Caki2 (cell line): ENCODE measurements around the gene GDPD5. TPM values are rescaled to one million over a fixed set of nuclear protein-coding genes. Genes with fewer than 3 reads are reported as not detected.
A peak's percentile ranks its signal among the peaks of the same experiment; 100 is the strongest.

ENCODE experiments used
- DNase-seq: peaks from one replicate; pipeline ENCODE4 v3.0.0-alpha.2; 2015; ENCODE audit warnings: low read depth
- in situ Hi-C: cut with HindIII; loops from 2 replicates; pipeline ENCODE4 v1.10.0; 2016; ENCODE audit warnings: low sequenced_read_pairs, low pct_unique_long_range_greater_than_20kb, mixed read lengths
- total RNA-seq: library from RNA; depleted of rRNA; stranded (reverse); fragments of >200 nt; shearing (Covaris generic); gene quantifications from 2 replicates; pipeline ENCODE4 v1.2.3, GENCODE V29; 2014; ENCODE audit warnings: low replicate concordance; rRNA removed

Gene GDPD5, protein sequence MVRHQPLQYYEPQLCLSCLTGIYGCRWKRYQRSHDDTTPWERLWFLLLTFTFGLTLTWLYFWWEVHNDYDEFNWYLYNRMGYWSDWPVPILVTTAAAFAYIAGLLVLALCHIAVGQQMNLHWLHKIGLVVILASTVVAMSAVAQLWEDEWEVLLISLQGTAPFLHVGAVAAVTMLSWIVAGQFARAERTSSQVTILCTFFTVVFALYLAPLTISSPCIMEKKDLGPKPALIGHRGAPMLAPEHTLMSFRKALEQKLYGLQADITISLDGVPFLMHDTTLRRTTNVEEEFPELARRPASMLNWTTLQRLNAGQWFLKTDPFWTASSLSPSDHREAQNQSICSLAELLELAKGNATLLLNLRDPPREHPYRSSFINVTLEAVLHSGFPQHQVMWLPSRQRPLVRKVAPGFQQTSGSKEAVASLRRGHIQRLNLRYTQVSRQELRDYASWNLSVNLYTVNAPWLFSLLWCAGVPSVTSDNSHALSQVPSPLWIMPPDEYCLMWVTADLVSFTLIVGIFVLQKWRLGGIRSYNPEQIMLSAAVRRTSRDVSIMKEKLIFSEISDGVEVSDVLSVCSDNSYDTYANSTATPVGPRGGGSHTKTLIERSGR
- 1.6 and 2.8 TPM in 2 replicates for total RNA-seq

DNA sequence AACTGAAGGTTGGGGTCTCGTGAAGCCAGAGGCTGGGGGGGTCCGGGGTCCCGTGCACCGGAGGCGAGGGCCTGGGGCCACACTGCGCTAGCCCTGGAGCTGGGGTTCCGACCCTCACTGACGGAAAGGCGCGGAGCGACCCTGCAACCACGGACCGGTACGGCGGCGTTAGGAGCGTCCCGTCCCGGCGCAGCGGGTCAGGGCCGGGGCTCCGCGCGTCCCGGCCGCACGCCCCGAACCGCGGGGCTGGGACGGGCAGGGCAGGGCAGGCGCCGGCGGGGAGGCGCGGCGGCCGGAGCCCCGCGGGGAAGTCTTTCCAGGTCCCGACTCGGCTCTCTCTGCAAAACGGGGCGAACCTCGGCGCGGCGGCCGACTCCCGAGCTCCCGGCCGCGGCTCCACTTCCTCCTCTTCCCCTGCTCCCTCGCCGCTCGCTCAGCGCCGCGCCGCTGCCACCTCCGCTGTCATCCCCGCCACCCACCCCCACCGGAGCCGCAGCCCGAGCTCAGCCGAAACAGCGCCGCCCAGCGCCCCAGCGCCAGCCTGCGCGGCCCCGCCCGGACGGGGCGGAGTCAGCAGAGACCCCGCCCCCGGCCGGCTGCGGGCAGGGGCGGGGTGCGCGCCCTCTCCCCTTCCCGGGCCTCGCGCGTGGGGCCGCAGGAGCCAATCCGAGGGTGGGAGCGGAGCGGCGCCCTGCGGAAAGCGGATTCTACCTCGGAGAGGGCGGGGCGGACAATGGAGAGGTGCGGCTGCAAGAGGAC, at the start of gene GDPD5:
TSS of gene GDPD5 (minus strand) at position 509 of the 759 bp plus-strand sequence. CDS start 48,206 bp downstream, outside the sequence.
- in situ Hi-C loops, result no loop called here
- peak; percentile 89 for DNase-seq

DNA sequence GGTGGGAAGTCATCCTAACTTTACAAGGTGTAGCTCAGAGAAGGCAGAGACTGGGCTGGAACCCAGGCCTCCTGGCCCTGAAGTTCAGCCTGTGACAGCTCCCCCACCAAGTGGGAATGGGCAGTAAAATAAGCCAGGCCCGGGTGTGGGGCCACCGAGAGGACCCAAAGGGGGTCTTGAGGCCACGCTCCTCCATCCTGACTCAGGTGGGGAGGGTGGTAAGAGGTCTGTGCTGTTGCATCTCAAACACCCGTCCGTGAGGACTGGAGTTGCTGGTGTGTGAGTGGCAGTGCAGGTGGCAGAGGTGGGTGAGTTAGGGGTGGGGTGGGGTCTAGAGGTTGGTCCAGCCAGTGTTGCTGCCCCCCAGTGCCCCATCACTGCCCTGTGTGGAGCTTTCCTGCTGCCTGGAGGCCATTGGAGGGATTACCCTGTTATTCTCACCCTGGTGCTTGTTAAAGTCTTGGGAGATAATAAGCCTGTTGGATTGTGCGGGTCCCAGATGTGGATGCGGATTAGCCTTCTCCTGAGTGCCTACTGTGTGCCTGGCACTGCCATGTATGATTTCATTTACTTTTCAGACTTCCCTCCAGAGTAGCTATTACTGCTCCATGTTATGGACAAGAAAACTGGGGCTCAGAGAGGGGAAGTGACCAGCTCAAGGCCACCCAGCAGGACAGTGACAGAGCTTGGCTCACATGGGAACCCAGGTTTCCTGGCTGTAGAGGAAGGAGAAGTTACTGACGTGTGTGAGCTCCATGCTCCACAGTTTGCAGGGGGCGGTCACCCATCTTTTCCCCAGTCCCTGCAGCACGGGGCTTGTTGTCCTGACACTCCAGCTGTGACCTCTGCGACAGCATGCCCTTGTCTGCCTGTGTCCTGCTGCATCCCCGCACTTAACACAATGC, 49.2 kb upstream of the GDPD5 start:
- DNase-seq, result no peak
- in situ Hi-C loops, result no loop called here

DNA sequence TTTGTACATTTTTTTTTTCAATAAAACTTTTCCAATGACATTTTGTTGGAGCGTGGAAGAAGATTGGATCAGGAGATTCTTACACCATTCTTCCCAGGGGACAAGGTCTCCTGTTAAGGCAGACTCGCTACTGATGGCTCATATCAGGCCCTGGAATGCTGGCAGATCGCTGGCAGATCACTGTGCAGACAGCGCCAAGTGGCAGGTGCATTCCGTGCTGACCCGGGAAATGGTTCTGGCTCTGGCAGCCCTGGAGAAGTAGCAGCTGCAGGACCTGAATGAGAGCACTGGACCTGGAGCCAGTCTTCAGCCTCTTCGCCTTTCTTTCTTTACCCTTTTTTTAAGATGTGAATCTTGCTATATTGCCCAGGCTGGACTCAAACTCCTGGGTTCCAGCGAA, 47.0 kb upstream of the GDPD5 start:
- in situ Hi-C loops, result no loop called here
- no peak for DNase-seq

GRCh38 chr11:75571625-75572024, 45.9 kb upstream of the GDPD5 start:
- no peak for DNase-seq
- in situ Hi-C loops, result no loop called here

GRCh38 chr11:75570559-75571139, 44.9 kb upstream of the GDPD5 start:
- in situ Hi-C loops, result no loop called here
- DNase-seq, result no peak

DNA sequence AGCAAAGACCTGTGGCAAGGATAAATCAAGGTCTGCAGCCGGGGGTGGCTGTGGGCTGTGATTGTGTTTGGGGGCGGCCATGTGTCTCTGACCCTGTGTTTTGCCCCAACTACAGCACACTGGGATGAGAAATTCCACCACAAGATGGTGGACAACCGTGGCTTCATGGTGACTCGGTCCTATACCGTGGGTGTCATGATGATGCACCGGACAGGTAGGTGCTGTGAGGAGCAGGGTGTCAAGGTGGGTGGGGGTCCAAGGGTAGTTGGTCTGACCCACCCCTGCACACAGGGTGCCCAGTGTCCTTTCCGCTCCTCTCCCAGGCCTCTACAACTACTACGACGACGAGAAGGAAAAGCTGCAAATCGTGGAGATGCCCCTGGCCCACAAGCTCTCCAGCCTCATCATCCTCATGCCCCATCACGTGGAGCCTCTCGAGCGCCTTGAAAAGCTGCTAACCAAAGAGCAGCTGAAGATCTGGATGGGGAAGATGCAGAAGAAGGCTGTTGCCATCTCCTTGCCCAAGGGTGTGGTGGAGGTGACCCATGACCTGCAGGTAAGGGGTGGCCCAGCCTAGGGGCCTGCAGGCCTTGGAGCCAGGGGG, 43.0 kb upstream of the GDPD5 start:
- no peak for DNase-seq
- in situ Hi-C loops, result no loop called here

GRCh38 chr11:75567971-75568370, 42.2 kb upstream of the GDPD5 start:
- in situ Hi-C loops, result no loop called here
- no peak for DNase-seq

GRCh38 chr11:75566763-75567279, 41.1 kb upstream of the GDPD5 start:
- DNase-seq, result no peak

GRCh38 chr11:75565916-75566762, 40.4 kb upstream of the GDPD5 start:
- in situ Hi-C loops, result no loop called here
- no peak for DNase-seq

More at GRCh38 chr11:75566763-75567279, 41.1 kb upstream of the GDPD5 start:
- in situ Hi-C loops, result no loop called here

DNA sequence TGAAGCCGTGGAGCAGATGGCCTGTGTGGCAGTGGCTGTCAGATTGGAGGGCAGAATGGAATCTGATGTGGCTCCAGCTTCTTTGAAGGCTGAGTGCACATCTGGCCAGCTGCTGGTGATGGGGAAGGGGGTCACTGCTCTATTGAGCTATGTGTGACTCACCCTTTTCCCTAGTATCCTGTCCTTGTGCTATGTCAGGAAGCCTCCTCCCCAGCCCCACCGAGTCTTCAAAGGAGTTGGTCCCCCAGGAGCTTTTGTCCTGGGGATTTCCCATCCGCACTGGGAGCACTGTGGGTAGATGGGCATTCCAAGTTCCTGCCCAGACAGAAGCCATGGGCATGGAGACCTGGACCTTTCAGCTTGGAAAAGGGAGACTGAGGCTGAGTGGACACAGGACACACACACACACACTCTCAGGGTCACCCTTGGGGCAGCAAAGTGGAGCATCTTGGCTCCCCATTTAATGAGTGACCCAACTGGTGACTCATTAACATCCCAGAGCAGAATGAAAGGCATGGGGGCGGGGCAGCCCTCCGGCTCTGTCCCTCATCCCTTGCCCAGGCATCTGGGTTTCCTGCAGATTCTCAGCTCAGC, 39.6 kb upstream of the GDPD5 start:
- peak; percentile 48 for DNase-seq
- in situ Hi-C loops, result no loop called here

DNA sequence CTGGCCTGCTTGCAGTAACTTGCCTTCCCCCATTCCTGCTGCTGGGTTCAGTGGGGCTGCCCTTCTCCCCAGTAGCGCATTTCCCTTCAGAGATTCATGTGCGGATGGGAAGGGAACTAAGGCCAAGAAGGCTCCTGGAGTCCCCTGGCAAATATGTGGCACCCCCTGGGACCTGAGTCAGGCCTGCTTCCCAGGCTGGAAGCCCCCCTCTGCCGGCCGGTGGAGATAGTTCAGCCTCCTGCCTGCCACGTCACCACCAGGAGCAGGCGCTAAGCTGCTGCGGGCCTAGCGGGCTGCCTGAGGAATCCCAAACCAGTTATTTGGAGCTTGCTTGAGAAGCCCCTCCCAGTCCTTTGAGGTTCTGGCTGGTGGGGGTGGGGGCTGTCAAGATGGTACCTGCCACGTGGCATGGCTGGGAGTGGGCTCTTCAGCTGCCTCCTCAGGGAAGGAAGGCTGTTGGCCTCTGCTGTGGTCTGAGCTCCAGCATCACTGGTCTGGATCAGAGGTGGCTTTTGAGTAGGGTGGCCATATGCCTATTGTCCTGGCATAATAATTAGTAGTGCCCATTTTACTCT, 38.3 kb upstream of the GDPD5 start:
- no peak for DNase-seq
- in situ Hi-C loops, result no loop called here

DNA sequence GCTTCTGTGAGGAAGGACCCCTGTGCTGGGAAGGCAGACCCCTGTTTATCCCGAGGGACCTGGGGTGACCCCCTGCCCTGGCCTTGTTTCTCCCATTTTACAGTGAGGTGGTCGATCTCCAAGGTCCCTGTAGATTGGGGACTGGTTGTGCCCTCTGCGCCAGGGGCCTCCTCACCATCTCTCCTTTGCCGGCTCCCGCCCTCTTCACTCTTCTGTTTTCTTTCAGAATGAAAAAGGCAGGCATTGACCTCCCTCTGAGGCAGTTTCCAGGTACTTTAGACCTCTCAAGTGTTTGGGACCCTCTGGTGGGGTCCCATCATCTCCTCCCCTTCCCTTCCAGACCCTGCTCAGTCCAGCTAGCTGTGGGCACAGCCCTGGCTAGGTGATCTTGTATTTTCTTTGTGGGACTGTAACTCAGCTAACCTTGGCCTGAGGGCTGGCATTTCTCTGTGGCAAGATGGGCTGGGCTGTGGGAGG, 37.8 kb upstream of the GDPD5 start:
- in situ Hi-C loops, result no loop called here

GRCh38 chr11:75562836-75563484, 37.2 kb upstream of the GDPD5 start:
- in situ Hi-C loops, result no loop called here
- peak; percentile 18 for DNase-seq

More for the DNA sequence above, 37.8 kb upstream of the GDPD5 start:
- no peak for DNase-seq

DNA sequence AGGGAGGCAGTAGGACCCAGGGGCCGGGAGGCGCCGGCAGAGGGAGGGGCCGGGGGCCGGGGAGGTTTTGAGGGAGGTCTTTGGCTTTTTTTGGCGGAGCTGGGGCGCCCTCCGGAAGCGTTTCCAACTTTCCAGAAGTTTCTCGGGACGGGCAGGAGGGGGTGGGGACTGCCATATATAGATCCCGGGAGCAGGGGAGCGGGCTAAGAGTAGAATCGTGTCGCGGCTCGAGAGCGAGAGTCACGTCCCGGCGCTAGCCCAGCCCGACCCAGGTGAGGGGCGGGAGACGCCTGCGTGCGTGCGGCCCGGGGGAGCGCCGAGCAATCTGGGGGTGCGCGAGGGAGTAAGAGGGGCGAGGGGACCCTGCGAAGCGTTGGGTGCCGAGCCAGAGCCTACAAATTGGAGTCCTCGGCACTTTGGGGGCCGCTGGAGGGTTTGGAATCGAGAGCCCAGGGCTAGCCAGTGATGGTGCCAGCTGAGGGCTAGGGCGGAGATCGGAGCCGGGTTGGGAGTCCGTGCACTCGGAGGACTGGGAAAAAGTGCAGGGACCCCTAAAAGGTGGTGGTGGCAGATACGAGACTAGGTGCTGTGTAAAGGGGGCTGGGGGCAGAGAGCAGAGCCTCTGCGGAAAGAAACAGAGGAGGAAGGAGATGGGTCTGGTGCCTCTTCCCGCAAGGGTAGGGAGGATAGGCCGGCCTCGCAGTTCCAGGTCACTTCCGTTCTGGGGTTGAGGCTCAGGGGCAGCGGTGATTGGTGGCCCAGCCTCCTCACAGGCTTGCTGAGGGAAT, 36.5 kb upstream of the GDPD5 start, which contains the start of gene SERPINH1:
TSS of gene SERPINH1 (plus strand) at position 206 of the 788 bp plus-strand sequence. CDS start 4,097 bp downstream, outside the sequence.
- peak; percentile 42 for DNase-seq
- in situ Hi-C loops, result no loop called here
